Tibial nerve (tissue), 4 donors: ENCODE data around the gene WDFY3. TPM values are rescaled to one million over a fixed set of nuclear protein-coding genes. Genes with fewer than 3 reads are reported as not detected.
A peak's percentile ranks its signal among the peaks of the same experiment; 100 is the strongest.

Experiments
- DNase-seq, 2 donors: peaks; one replicate each; pipeline ENCODE4 v3.0.0-alpha.2; 2019; ENCODE audit warnings: low spot score in 2 of 2
- H3K27ac ChIP-seq, 4 donors: fragments of 200-600 bp; sonication (generic) in 3 of 4; one replicate each; pipeline ENCODE4 v1.5.1; 2017 to 2019; ENCODE audit warnings: mild to moderate bottlenecking in 1 of 4
- H3K27me3 ChIP-seq, 2 donors: fragments of 200-600 bp; sonication (generic) in 1 of 2; one replicate each; pipeline versions ENCODE4 v1.5.1 to v1.6.0; 2017 to 2019
- H3K36me3 ChIP-seq, 3 donors: fragments of 200-600 bp; sonication (generic); one replicate each; pipeline ENCODE4 v1.5.1; 2018 to 2019
- H3K4me1 ChIP-seq, 4 donors: fragments of 200-600 bp; sonication (generic) in 3 of 4; one replicate each; pipeline ENCODE4 v1.5.1; 2017 to 2019
- H3K4me3 ChIP-seq, 4 donors: fragments of 200-600 bp; sonication (generic) in 3 of 4; one replicate each; pipeline ENCODE4 v1.5.1; 2017 to 2019; ENCODE audit warnings: mild to moderate bottlenecking in 1 of 4, moderate library complexity in 1 of 4
- H3K9me3 ChIP-seq, 4 donors: fragments of 200-600 bp; sonication (generic) in 3 of 4; one replicate each; pipeline ENCODE4 v1.5.1; 2017 to 2019
- EP300 ChIP-seq, 2 donors: sonication (generic); formaldehyde crosslinking; IDR thresholded peaks; one replicate each; pipeline ENCODE4 v1.6.1; 2017; ENCODE audit warnings: antibody characterized with exemption in 2 of 2, mild to moderate bottlenecking in 1 of 2
- POLR2A ChIP-seq, 2 donors: fragments of 450-650 bp; IDR thresholded peaks; one replicate each; pipeline ENCODE4 v1.6.1; 2017; ENCODE audit warnings: antibody characterized with exemption in 2 of 2, mild to moderate bottlenecking in 2 of 2, moderate library complexity in 2 of 2
- WGBS, 2 donors: methylation state at CpG; one replicate each; pipeline ENCODE4 v1.1.5; 2018; 5-methylcytosine and 5-hydroxymethylcytosine counted together
- total RNA-seq, 4 donors: library from RNA; depleted of rRNA; stranded (reverse); fragments of >200 nt; gene quantifications; one replicate each; pipeline ENCODE4 v1.1.0, GENCODE V29; 2016
- TF ChIP-seq, protein P1 (sequence below), 5 experiments: fragments of 200-600 bp in 3 of 5; fragments of 450-650 bp in 2 of 5; sonication (generic) in 3 of 5; IDR thresholded peaks; one replicate each; pipeline ENCODE4 v1.5.1; 2016 to 2019; ENCODE audit warnings: antibody characterized with exemption in 5 of 5, mild to moderate bottlenecking in 3 of 5, moderate library complexity in 2 of 5

The WDFY3 gene
- total RNA-seq, 4 donors from 2014 or later, result 79.4 to 172 (median 116) TPM

DNA sequence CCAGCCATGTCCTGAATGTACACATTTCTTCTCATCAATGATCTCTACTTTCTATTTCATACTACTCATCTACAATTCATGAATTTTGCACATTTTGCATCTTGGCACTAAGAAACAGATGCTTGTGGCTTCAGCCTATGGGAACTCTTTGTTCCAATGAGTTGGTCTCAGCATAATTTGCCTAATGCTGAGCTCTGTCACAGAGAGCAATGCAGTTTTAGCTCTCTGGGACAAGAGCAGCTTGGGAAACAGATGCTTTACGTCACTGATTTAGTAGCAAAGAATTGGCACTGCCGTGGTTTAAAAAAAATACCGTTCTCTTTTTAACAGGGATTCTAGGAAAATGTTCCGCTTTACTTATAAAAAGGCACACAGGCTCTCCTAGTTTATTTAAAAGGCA lies 162.4 kb downstream of the WDFY3 start:
- TF ChIP-seq, protein P1, sequence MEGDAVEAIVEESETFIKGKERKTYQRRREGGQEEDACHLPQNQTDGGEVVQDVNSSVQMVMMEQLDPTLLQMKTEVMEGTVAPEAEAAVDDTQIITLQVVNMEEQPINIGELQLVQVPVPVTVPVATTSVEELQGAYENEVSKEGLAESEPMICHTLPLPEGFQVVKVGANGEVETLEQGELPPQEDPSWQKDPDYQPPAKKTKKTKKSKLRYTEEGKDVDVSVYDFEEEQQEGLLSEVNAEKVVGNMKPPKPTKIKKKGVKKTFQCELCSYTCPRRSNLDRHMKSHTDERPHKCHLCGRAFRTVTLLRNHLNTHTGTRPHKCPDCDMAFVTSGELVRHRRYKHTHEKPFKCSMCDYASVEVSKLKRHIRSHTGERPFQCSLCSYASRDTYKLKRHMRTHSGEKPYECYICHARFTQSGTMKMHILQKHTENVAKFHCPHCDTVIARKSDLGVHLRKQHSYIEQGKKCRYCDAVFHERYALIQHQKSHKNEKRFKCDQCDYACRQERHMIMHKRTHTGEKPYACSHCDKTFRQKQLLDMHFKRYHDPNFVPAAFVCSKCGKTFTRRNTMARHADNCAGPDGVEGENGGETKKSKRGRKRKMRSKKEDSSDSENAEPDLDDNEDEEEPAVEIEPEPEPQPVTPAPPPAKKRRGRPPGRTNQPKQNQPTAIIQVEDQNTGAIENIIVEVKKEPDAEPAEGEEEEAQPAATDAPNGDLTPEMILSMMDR (IDR thresholded peaks at IDR 0.05), result no peak
- TF ChIP-seq EP300 (IDR thresholded peaks at IDR 0.05) (no peak), POLR2A (IDR thresholded peaks at IDR 0.05) (no peak)
- Histone ChIP-seq H3K9me3 (no peaks in the 10 kb centered on the region), H3K36me3 (peaks cover 0 to 40% (median 0%) of the 10 kb centered on the region in 3 donors), H3K27me3 (no peaks in the 10 kb centered on the region), H3K4me3 (no peak overlapping the region), H3K4me1 (peaks cover 0 to 9% (median 0%) of the 10 kb centered on the region in 4 donors), H3K27ac (peak overlapping the region in 1 of 4 donors; percentile 47)
- no peak for DNase-seq
- 43 to 51% methylated on average over 4 of the region's 4 CpGs for WGBS, 2 donors

DNA sequence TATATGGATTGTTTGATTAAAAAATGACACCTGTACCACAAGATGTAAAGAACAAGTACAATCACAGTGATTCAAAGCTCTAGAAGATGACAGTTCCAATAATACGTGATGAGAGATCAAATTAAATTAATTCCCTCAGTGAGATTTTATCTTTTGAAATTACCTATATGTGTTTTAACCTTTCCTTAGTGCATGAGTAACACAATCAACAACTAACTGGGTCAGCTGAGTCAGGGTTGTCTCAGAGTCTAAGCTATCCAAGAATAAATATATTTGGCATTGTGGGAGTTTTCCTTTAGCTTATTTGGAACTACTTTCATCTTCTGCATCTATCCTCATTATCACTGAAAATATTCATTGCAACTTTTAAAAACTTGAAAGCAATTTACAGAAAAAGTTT lies 162.8 kb downstream of the WDFY3 start:
- peaks cover 0 to 40% (median 0%) of the 10 kb centered on the region in 3 donors for H3K36me3 ChIP-seq
- H3K27ac ChIP-seq, result peak overlapping the region in 1 of 4 donors; percentile 47
- no peak for DNase-seq
- H3K27me3 ChIP-seq, result no peaks in the 10 kb centered on the region
- TF ChIP-seq EP300 (IDR thresholded peaks at IDR 0.05), result no peak
- H3K4me3 ChIP-seq, result no peak overlapping the region
- 84 to 93% methylated on average over 1 of the region's 1 CpG for WGBS, 2 donors
- H3K9me3 ChIP-seq, result no peaks in the 10 kb centered on the region
- peaks cover 0 to 9% (median 0%) of the 10 kb centered on the region in 4 donors for H3K4me1 ChIP-seq

DNA sequence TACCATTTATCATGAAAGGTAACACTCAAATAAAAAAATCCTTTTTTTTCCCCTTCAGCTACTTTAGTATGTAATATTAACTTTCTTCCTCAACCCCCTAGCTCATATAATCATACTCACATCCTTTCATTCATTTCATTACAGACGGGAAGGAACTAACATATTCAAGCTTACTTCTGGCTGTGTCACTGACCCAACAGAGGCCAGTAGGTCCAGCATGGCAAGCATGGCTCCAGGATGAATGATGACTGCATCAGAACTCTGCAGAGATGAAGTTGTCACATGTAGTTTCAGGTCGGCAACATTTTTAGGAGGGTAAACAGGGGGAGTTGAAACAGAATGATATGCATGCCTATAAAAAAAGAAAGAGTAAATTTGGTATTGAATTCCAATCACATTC lies 163.4 kb downstream of the WDFY3 start:
- Histone ChIP-seq H3K9me3 (no peaks in the 10 kb centered on the region), H3K27me3 (no peaks in the 10 kb centered on the region), H3K36me3 (peaks cover 0 to 40% (median 0%) of the 10 kb centered on the region in 3 donors), H3K4me1 (peaks cover 0 to 9% (median 0%) of the 10 kb centered on the region in 4 donors), H3K27ac (no peak overlapping the region), H3K4me3 (no peak overlapping the region)
- no peak for TF ChIP-seq POLR2A (IDR thresholded peaks at IDR 0.05)
- TF ChIP-seq EP300 (IDR thresholded peaks at IDR 0.05), result no peak
- TF ChIP-seq, protein P1 (IDR thresholded peaks at IDR 0.05), result no peak
- DNase-seq, result no peak
- 88% methylated on average over 2 of the region's 2 CpGs for WGBS, 2 donors

- Histone ChIP-seq H3K36me3 (peaks cover 0 to 63% (median 0%) of the 10 kb centered on the region in 3 donors), H3K27ac (no peak overlapping the region), H3K4me3 (no peak overlapping the region), H3K9me3 (no peaks in the 10 kb centered on the region), H3K27me3 (no peaks in the 10 kb centered on the region), H3K4me1 (peaks cover 0 to 9% (median 0%) of the 10 kb centered on the region in 4 donors)
- DNase-seq, result no peak
- TF ChIP-seq EP300 (IDR thresholded peaks at IDR 0.05) (no peak), POLR2A (IDR thresholded peaks at IDR 0.05) (no peak)
- TF ChIP-seq, protein P1 (IDR thresholded peaks at IDR 0.05), result no peak
These were observed 166.2 kb downstream of the WDFY3 start for GRCh38 chr4:84800256-84800655.

DNA sequence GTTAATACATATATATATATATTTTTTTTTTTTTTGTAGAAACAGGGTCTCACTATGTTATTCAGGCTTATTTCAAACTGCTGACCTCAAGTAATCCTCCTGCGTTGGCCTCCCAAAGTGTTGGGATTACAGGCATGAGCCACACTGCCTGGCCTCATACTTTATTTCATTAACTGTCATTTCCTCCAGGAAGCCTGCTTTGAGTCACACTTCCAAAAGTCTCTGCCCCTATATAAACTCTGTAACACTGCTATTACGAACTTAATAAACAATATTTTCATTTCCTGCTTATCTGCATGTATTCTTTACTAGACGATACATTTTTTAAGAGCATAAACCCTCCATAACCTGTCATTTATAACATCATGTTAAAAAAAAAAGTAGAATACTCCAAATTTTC lies 167.2 kb downstream of the WDFY3 start:
- DNase-seq, result no peak
- peaks cover 0 to 72% (median 0%) of the 10 kb centered on the region in 3 donors for H3K36me3 ChIP-seq
- WGBS, 2 donors, result 88 to 93% methylated on average over 3 of the region's 3 CpGs
- H3K9me3 ChIP-seq, result no peaks in the 10 kb centered on the region
- no peak overlapping the region for H3K4me3 ChIP-seq
- H3K27me3 ChIP-seq, result no peaks in the 10 kb centered on the region
- H3K4me1 ChIP-seq, result peaks cover 0 to 4% (median 0%) of the 10 kb centered on the region in 4 donors
- TF ChIP-seq EP300 (IDR thresholded peaks at IDR 0.05), result no peak
- no peak for TF ChIP-seq POLR2A (IDR thresholded peaks at IDR 0.05)
- TF ChIP-seq, protein P1 (IDR thresholded peaks at IDR 0.05), result no peak
- no peak overlapping the region for H3K27ac ChIP-seq

DNA sequence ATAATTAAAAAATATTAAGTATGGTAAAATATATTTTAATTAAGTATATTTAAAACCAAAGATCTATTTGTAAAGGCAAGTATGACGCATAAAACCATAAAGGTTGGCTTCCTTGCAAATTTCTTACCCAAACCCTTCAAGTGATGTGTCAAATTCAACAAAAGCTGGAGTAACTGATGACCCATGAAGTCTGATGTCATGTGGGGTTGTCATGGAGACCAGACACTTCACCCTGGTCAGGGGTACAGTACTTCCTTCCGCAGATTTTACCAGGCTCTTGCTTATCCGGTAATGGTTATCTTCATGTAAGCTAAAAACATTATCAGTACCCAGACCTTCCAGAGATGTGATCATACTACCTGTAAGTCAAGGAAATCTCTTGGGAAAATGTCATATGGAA lies 170.1 kb downstream of the WDFY3 start:
- WGBS, 2 donors, result 92 to 94% methylated on average over 3 of the region's 3 CpGs
- Histone ChIP-seq H3K4me1 (no peaks in the 10 kb centered on the region), H3K27me3 (no peaks in the 10 kb centered on the region), H3K36me3 (peaks cover 0 to 78% (median 0%) of the 10 kb centered on the region in 3 donors), H3K27ac (no peak overlapping the region), H3K9me3 (no peaks in the 10 kb centered on the region), H3K4me3 (no peak overlapping the region)
- DNase-seq, result no peak
- TF ChIP-seq, protein P1 (IDR thresholded peaks at IDR 0.05), result no peak
- TF ChIP-seq POLR2A (IDR thresholded peaks at IDR 0.05) (no peak), EP300 (IDR thresholded peaks at IDR 0.05) (no peak)
